Brain microvascular endothelial cell (primary cell): Measurements from ENCODE around the gene SV2B.

Experiments used
- DNase-seq: peaks from one replicate; pipeline ENCODE4 v3.0.0-alpha.2; 2020
- H3K27ac ChIP-seq: fragments of 250-450 bp; sonication (Bioruptor Pico); 2 replicates; pipeline ENCODE4 v1.5.1; 2020; ENCODE audit warnings: mild to moderate bottlenecking, moderate library complexity
- H3K27me3 ChIP-seq: fragments of 250-450 bp; sonication (Bioruptor Pico); replicated peaks from 2 replicates; pipeline ENCODE4 v1.5.1; 2020; ENCODE audit warnings: mild to moderate bottlenecking
- H3K36me3 ChIP-seq: fragments of 250-450 bp; sonication (Bioruptor Pico); replicated peaks from 2 replicates; pipeline ENCODE4 v1.5.1; 2020; ENCODE audit warnings: mild to moderate bottlenecking
- H3K4me3 ChIP-seq: 2 replicates; pipeline ENCODE4 v1.5.1; 2011; ENCODE audit warnings: low read depth, mild to moderate bottlenecking, control low read depth, low read length, moderate library complexity
- CTCF ChIP-seq: IDR thresholded peaks from 2 replicates; pipeline ENCODE4 v1.5.1; 2011; ENCODE audit warnings: low read depth, mild to moderate bottlenecking, moderate library complexity, low read length, control low read depth, inconsistent platforms; ENCODE audit errors: missing control alignments
- in situ Hi-C: cut with HindIII; loops from 2 replicates; pipeline ENCODE4 v1.10.0; 2017; ENCODE audit warnings: low sequenced_read_pairs, low pct_ligation_motif_present

SV2B gene

GRCh38 chr15:91203619-91204203, 103.7 kb downstream of the SV2B start:
- DNase-seq: no peak
- in situ Hi-C loops: no loop called here
- Histone ChIP-seq H3K27ac (no peak overlapping the region), H3K4me3 (no peak overlapping the region), H3K27me3 (no peaks in the 10 kb centered on the region), H3K36me3 (no peaks in the 10 kb centered on the region)
- no peak for TF ChIP-seq CTCF

GRCh38 chr15:91208371-91208770, 108.3 kb downstream of the SV2B start:
- no peak for TF ChIP-seq CTCF
- Histone ChIP-seq H3K27ac (no peak overlapping the region), H3K4me3 (no peak overlapping the region), H3K27me3 (no peaks in the 10 kb centered on the region), H3K36me3 (no peaks in the 10 kb centered on the region)
- DNase-seq: no peak
- in situ Hi-C loops: no loop called here

GRCh38 chr15:91209318-91209717, 109.3 kb downstream of the SV2B start:
- DNase-seq: no peak
- in situ Hi-C loops: no loop called here

GRCh38 chr15:91209726-91210125, 109.7 kb downstream of the SV2B start:
- Histone ChIP-seq H3K36me3 (no peaks in the 10 kb centered on the region), H3K27me3 (no peaks in the 10 kb centered on the region)
- in situ Hi-C loops: no loop called here

More at GRCh38 chr15:91209318-91209717, 109.3 kb downstream of the SV2B start:
- TF ChIP-seq CTCF: no peak
- H3K27ac ChIP-seq: no peak overlapping the region
- no peaks in the 10 kb centered on the region for H3K27me3 ChIP-seq
- no peak overlapping the region for H3K4me3 ChIP-seq
- H3K36me3 ChIP-seq: no peaks in the 10 kb centered on the region

GRCh38 chr15:91214675-91215590, 114.9 kb downstream of the SV2B start:
- in situ Hi-C loops: no loop called here
- no peak overlapping the region for H3K4me3 ChIP-seq
- no peak overlapping the region for H3K27ac ChIP-seq
- DNase-seq: no peak
- no peaks in the 10 kb centered on the region for H3K27me3 ChIP-seq
- no peaks in the 10 kb centered on the region for H3K36me3 ChIP-seq
- TF ChIP-seq CTCF: no peak

More at GRCh38 chr15:91209726-91210125, 109.7 kb downstream of the SV2B start:
- Histone ChIP-seq H3K4me3 (no peak overlapping the region), H3K27ac (no peak overlapping the region)
- DNase-seq: no peak
- no peak for TF ChIP-seq CTCF
